HG02870 (cell line): ENCODE data around the gene WDR11.

Source experiments
- ATAC-seq: cut with Tn5 transposase; IDR thresholded peaks from one replicate; pipeline ENCODE4 v1.9.1; 2021; ENCODE audit warnings: mild to moderate bottlenecking, moderate library complexity; ENCODE audit not compliant: unreplicated experiment

The WDR11 gene

DNA sequence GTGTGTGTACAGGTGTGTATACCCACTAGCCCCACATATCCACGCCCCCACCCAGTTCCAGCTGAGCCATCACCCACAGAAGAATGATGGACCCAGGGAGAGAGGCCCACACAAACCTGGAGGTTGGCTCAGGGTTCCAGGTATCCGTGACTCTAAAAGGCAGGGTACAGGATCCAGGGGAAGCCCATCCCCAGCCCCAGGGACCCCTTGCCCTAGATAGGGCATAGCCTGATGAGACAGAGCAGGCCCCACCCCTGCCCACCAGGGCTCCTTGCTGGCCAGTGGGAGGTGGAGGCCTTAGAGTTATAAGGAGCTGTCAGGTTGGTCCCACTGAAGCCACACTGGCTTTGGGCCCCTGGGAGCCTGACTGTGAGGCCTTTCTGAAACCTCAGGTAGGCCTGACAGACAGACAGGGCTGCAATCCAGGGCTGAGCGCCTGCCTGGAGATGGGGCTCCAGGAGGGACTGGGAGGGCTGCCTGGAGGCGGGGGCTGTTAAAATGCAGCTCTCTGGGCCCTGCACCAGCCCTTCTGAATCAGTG, 93.5 kb downstream of the WDR11 start:
- no peak for ATAC-seq

DNA sequence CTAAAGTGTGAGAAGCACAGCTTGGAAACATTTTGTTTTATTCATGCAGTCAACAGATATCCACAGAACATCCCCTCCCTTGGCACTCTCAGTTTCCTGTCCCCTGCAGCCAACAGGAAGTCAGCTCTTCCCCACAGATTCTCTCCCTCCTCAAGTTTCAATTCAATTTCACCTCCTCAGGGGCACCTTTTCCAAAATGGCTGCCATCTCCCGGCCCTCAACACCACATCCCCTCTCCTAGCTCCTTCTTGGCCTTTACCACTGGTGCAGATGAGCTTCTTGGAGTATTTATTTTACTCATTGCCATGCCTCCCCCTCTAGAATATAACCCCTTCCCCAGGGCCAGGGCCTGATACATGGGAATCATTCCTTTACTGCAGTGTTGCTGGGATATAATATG, 94.0 kb downstream of the WDR11 start:
- no peak for ATAC-seq

- ATAC-seq = no peak
Measured at GRCh38 chr10:120945801-120946302, 94.7 kb downstream of the WDR11 start.

DNA sequence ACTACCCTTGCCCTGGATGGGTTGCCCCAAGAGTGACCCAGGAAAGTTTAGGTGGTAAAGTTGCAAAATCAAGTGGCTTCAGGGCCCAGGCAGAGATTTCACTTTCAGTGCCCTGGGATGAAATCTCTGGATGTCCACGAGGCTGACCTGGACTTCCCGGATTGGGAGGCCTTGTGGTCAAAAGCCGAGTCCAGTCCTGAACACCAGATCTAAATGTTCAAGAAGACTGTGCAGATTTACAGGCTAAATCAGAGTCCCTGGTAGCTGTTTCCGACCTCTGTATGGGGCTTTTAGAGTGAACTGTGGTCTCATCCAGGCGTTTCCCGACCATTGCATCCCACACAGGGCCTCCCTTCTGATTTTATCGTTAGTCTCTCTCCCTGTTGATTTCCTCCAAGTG, 95.3 kb downstream of the WDR11 start:
- ATAC-seq = no peak

GRCh38 chr10:120948889-120949608, 97.9 kb downstream of the WDR11 start:
- ATAC-seq = peak; percentile 84

DNA sequence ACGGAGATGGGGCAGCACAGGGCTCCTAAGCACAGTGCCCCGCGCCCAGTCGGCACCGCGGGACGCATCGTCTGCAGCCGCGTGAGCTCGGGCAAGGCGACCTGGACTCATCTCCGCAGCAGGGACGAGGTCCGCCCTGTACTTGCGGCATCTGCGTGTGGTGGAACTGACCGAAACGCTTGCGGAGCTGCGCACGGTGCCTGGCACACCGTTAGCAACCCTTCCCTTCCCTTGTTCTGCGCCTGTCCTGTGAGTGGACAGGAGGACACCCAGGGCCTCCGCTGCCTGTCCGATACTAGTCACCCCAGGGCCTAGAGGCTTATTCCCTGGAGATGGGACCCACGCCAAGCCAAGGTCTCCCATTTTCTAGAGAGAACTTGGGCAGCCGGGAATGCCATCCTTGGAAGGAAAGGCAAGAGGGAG, 98.5 kb downstream of the WDR11 start:
- no peak for ATAC-seq

GRCh38 chr10:120950051-120950561, 98.9 kb downstream of the WDR11 start:
- no peak for ATAC-seq

DNA sequence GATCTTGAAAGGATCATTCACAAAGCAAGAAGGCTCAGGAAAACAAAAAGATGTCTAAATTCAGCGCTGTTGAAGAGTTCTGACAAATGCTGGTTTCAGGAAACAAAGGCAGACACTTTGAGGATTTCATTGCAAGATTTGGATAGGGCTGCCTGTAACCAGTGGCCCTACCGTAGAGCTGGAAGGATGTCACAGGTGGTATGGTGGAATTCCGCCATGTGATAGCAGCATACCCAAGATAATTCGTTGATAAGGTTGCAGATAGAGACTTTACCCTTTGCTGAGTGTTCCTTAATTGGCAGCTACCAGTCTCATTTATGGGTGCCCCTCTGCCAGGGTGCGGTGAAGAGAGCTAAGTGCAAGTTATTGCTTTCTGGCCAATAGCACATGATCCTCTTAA, 100.1 kb downstream of the WDR11 start:
- no peak for ATAC-seq

DNA sequence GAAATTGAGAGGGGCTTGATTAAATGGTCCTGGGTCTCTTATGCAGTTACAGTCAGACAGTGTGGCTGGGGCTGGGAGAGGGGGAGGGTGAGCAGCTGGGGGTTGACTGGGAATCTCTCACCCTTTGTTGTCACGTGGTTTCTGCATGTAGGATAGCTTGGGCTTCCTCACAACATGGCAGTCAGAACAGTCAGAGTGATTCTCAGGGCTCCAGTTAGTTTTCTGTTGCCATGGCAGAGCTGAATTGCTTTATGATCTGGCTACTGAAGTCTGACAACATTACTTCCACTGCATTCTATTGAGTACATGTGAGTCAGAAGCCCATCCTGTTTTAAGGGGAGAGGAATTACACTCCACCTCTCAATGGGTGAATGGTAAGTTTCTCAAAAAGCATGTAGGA, 102.7 kb downstream of the WDR11 start:
- ATAC-seq = no peak
